BJ (cell line): ENCODE results near the gene LGALS1. TPM values are rescaled to one million over a fixed set of nuclear protein-coding genes. Genes with fewer than 3 reads are reported as not detected.

Experiments
- CTCF ChIA-PET: fragments of 350-600 bp; formaldehyde crosslinking; extraction: SDS; loops from one replicate; lab custom pipeline; 2021; ENCODE audit warnings: antibody characterized with exemption, inconsistent platforms; lab: Yijun Ruan, JAX
- POLR2A ChIA-PET: fragments of 300-600 bp; sonication (Branson Sonifier 250); formaldehyde crosslinking; extraction: SDS; loops from one replicate; lab custom pipeline; 2021; ENCODE audit warnings: antibody characterized with exemption; lab: Charles Lee
- DNase-seq: peaks from one replicate; pipeline ENCODE4 v3.0.0-alpha.2; 2011; ENCODE audit warnings: low read depth
- H3K27me3 ChIP-seq: 2 replicates; pipeline ENCODE4 v1.6.0; 2011; ENCODE audit warnings: low read length; ENCODE audit not compliant: control insufficient read depth, insufficient read depth
- H3K36me3 ChIP-seq: 2 replicates; pipeline ENCODE4 v1.5.1; 2011; ENCODE audit warnings: low read length; ENCODE audit not compliant: control insufficient read depth, insufficient read depth
- H3K4me3 ChIP-seq: 2 replicates; pipeline ENCODE4 v1.5.1; 2011; ENCODE audit warnings: low read depth, mild to moderate bottlenecking, control low read depth, low read length
- polyA plus RNA-seq: library from polyadenylated mRNA; depleted of rRNA; stranded (reverse); fragments of >200 nt; gene quantifications from 2 replicates; pipeline ENCODE4 v1.2.3, GENCODE V29; 2011
- TF ChIP-seq, protein P1 (sequence below): IDR thresholded peaks from 2 replicates; pipeline ENCODE4 v1.5.1; 2011; ENCODE audit warnings: low read depth, mild to moderate bottlenecking, control low read depth, inconsistent platforms, low read length, moderate library complexity; ENCODE audit not compliant: insufficient read depth

Gene LGALS1
- polyA plus RNA-seq, 1 experiment, result 9,083 TPM

GRCh38 chr22:37662039-37662438, 13.4 kb upstream of the LGALS1 start:
- ChIA-PET POLR2A (interaction anchor here (1.4 kb wide), 1 partner anchor 18 kb away, joined by 5 read pairs; no protein-coding TSS in a partner anchor), CTCF (interaction anchor here (1.1 to 9.5 kb wide), 13 partner anchors 8 to 204 kb away, joined by 3 to 133 read pairs (median 6); partner anchors contain the start of genes GCAT, LGALS1 and NOL12)
- no peaks in the 10 kb centered on the region for H3K27me3 ChIP-seq
- H3K4me3 ChIP-seq, result no peak overlapping the region
- TF ChIP-seq, protein P1, sequence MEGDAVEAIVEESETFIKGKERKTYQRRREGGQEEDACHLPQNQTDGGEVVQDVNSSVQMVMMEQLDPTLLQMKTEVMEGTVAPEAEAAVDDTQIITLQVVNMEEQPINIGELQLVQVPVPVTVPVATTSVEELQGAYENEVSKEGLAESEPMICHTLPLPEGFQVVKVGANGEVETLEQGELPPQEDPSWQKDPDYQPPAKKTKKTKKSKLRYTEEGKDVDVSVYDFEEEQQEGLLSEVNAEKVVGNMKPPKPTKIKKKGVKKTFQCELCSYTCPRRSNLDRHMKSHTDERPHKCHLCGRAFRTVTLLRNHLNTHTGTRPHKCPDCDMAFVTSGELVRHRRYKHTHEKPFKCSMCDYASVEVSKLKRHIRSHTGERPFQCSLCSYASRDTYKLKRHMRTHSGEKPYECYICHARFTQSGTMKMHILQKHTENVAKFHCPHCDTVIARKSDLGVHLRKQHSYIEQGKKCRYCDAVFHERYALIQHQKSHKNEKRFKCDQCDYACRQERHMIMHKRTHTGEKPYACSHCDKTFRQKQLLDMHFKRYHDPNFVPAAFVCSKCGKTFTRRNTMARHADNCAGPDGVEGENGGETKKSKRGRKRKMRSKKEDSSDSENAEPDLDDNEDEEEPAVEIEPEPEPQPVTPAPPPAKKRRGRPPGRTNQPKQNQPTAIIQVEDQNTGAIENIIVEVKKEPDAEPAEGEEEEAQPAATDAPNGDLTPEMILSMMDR, result no peak
- no peak for DNase-seq
- H3K36me3 ChIP-seq, result peaks cover 1% of the 10 kb centered on the region; the same call in 1 of the 2 replicates

- ChIA-PET CTCF (interaction anchor here (0.6 to 8.8 kb wide), 4 partner anchors 17 to 21 kb away, joined by 3 to 133 read pairs (median 6); partner anchors contain the start of gene NOL12), POLR2A (interaction anchor here (0.6 kb wide), 1 partner anchor 89 kb away, joined by 9 read pairs; no protein-coding TSS in a partner anchor)
- Histone ChIP-seq H3K27me3 (no peaks in the 10 kb centered on the region), H3K4me3 (no peak overlapping the region), H3K36me3 (peaks cover 1% of the 10 kb centered on the region; the same call in 1 of the 2 replicates)
- TF ChIP-seq, protein P1, result no peak
- no peak for DNase-seq
These were observed 11.8 kb upstream of the LGALS1 start for GRCh38 chr22:37663521-37664140.

GRCh38 chr22:37664249-37665101, 11.0 kb upstream of the LGALS1 start:
- H3K27me3 ChIP-seq, result no peaks in the 10 kb centered on the region
- ChIA-PET CTCF (interaction anchor here (0.6 to 8.8 kb wide), 3 partner anchors 18 to 24 kb away, joined by 3 to 133 read pairs (median 7); partner anchors contain the start of gene NOL12), POLR2A (interaction anchor here (0.6 kb wide), 1 partner anchor 88 kb away, joined by 9 read pairs; no protein-coding TSS in a partner anchor)
- TF ChIP-seq, protein P1, result no peak
- no peak overlapping the region for H3K4me3 ChIP-seq
- DNase-seq, result no peak
- H3K36me3 ChIP-seq, result peaks cover 1% of the 10 kb centered on the region; the same call in 1 of the 2 replicates

DNA sequence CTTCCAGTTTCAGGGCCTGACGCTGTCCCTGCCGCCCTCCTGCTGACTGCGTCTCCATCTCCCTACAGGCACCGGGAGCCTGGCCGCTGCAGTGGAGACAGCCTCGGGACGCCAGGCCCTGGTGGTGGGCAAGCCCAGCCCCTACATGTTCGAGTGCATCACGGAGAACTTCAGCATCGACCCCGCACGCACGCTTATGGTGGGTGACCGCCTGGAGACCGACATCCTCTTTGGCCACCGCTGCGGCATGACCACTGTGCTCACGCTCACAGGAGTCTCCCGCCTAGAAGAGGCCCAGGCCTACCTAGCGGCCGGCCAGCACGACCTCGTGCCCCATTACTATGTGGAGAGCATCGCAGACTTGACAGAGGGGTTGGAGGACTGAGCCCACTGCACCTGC, 9.9 kb upstream of the LGALS1 start:
- DNase-seq, result no peak
- Histone ChIP-seq H3K36me3 (peaks cover 1% of the 10 kb centered on the region; the same call in 1 of the 2 replicates), H3K27me3 (no peaks in the 10 kb centered on the region), H3K4me3 (no peak overlapping the region)
- TF ChIP-seq, protein P1, result no peak
- ChIA-PET CTCF (interaction anchor here (1.1 to 8.8 kb wide), 2 partner anchors 16 to 17 kb away, joined by 3 to 133 read pairs; partner anchors contain the start of gene NOL12), POLR2A (no interaction called here)
